DND-41 (cell line): ENCODE results near the gene DNASE2.

Experiments
- ATAC-seq: fragments of 200-7000 bp; cut with Tn5 transposase; 3 replicates; pipeline ENCODE4 v1.9.1; 2021; ENCODE audit warnings: low read depth; ENCODE audit not compliant: insufficient read depth
- DNase-seq: peaks from one replicate; pipeline ENCODE4 v3.0.0-alpha.2; 2020
- H2AFZ ChIP-seq: 2 replicates; pipeline ENCODE4 v1.6.0; 2012; ENCODE audit warnings: low read depth, low read length
- H3K27ac ChIP-seq: 2 replicates; pipeline ENCODE4 v1.5.1; 2012; ENCODE audit warnings: low read length, inconsistent platforms
- H3K27me3 ChIP-seq: fragments of 200-600 bp; sonication (generic); 2 replicates; pipeline ENCODE4 v1.6.0; 2012; ENCODE audit warnings: low read length, mild to moderate bottlenecking, inconsistent platforms; ENCODE audit not compliant: insufficient read depth, poor library complexity
- H3K36me3 ChIP-seq: 2 replicates; pipeline ENCODE4 v1.5.1; 2012; ENCODE audit warnings: low read length, inconsistent platforms; ENCODE audit not compliant: insufficient read depth
- H3K4me1 ChIP-seq: 2 replicates; pipeline ENCODE4 v1.5.1; 2012; ENCODE audit warnings: mild to moderate bottlenecking, low read length; ENCODE audit not compliant: insufficient read depth
- H3K4me2 ChIP-seq: 2 replicates; pipeline ENCODE4 v1.6.0; 2012; ENCODE audit warnings: mild to moderate bottlenecking, moderate library complexity, low read length, inconsistent platforms; ENCODE audit not compliant: insufficient read depth
- H3K4me3 ChIP-seq, 2 experiments: fragments of 200-600 bp in 1 of 2; shearing (Covaris generic) in 1 of 2; 2 replicates each; pipeline ENCODE4 v1.5.1; 2012 to 2016; ENCODE audit warnings: inconsistent platforms in 2 of 2, low read length in 2 of 2, mild to moderate bottlenecking in 2 of 2, low read depth in 1 of 2, moderate library complexity in 1 of 2
- H3K79me2 ChIP-seq: 2 replicates; pipeline ENCODE4 v1.6.0; 2012; ENCODE audit warnings: low read length, inconsistent platforms; ENCODE audit not compliant: insufficient read depth
- H3K9ac ChIP-seq: 2 replicates; pipeline ENCODE4 v1.6.0; 2012; ENCODE audit warnings: low read depth, mild to moderate bottlenecking, inconsistent platforms, low read length, moderate library complexity
- H3K9me3 ChIP-seq: 2 replicates; pipeline ENCODE4 v1.5.1; 2012; ENCODE audit warnings: low read length, moderate library complexity, mild to moderate bottlenecking, inconsistent platforms; ENCODE audit not compliant: insufficient read depth, severe bottlenecking
- H4K20me1 ChIP-seq: 2 replicates; pipeline ENCODE4 v1.6.0; 2012; ENCODE audit warnings: low read length; ENCODE audit not compliant: insufficient read depth
- CTCF ChIP-seq: IDR thresholded peaks from 2 replicates; pipeline ENCODE4 v1.5.1; 2012; ENCODE audit warnings: borderline replicate concordance, low read length, moderate library complexity, mild to moderate bottlenecking; ENCODE audit not compliant: poor library complexity, severe bottlenecking; ENCODE audit errors: extremely low read depth
- EZH2 ChIP-seq: IDR thresholded peaks from 3 replicates; pipeline ENCODE4 v1.6.1; 2012; ENCODE audit warnings: borderline replicate concordance, low read depth, mild to moderate bottlenecking, moderate library complexity, low read length, inconsistent platforms; ENCODE audit not compliant: severe bottlenecking

Gene DNASE2

GRCh38 chr19:12872941-12873890, 8.0 kb downstream of the DNASE2 start:
- TF ChIP-seq EZH2 (no peak), CTCF (no peak)
- H3K9ac ChIP-seq = no peak overlapping the region
- ATAC-seq (peak; percentile 55), DNase-seq (peak; percentile 71)
- peaks cover 45% of the 10 kb centered on the region for H3K36me3 ChIP-seq
- H3K27ac ChIP-seq = no peak overlapping the region
- no peaks in the 10 kb centered on the region for H3K79me2 ChIP-seq
- H3K4me2 ChIP-seq = no peak overlapping the region
- peaks cover 4% of the 10 kb centered on the region for H3K4me1 ChIP-seq
- no peaks in the 10 kb centered on the region for H3K9me3 ChIP-seq
- H4K20me1 ChIP-seq = no peaks in the 10 kb centered on the region
- no peaks in the 10 kb centered on the region for H3K27me3 ChIP-seq
- H2AFZ ChIP-seq = no peak overlapping the region
- H3K4me3 ChIP-seq = no peak overlapping the region

- H3K79me2 ChIP-seq = no peaks in the 10 kb centered on the region
- H3K27me3 ChIP-seq = no peaks in the 10 kb centered on the region
- no peaks in the 10 kb centered on the region for H4K20me1 ChIP-seq
- TF ChIP-seq EZH2 (no peak), CTCF (no peak)
- H3K9me3 ChIP-seq = no peaks in the 10 kb centered on the region
- H3K9ac ChIP-seq = no peak overlapping the region
- DNase-seq (no peak), ATAC-seq (no peak)
- no peak overlapping the region for H3K4me2 ChIP-seq
- H3K4me3 ChIP-seq = no peak overlapping the region
- peaks cover 39% of the 10 kb centered on the region for H3K36me3 ChIP-seq
- peaks cover 11% of the 10 kb centered on the region for H3K4me1 ChIP-seq
- H2AFZ ChIP-seq = no peak overlapping the region
- no peak overlapping the region for H3K27ac ChIP-seq
These were observed 9.0 kb downstream of the DNASE2 start for GRCh38 chr19:12872255-12872654.

GRCh38 chr19:12871681-12872080, 9.6 kb downstream of the DNASE2 start:
- peaks cover 36% of the 10 kb centered on the region for H3K36me3 ChIP-seq
- ATAC-seq = no peak

More at GRCh38 chr19:12871681-12872080, 9.6 kb downstream of the DNASE2 start:
- no peak overlapping the region for H2AFZ ChIP-seq
- no peak for TF ChIP-seq EZH2
- no peak for TF ChIP-seq CTCF
- H3K27me3 ChIP-seq = no peaks in the 10 kb centered on the region
- no peak overlapping the region for H3K4me3 ChIP-seq
- DNase-seq = no peak
- H3K27ac ChIP-seq = no peak overlapping the region
- H3K9me3 ChIP-seq = no peaks in the 10 kb centered on the region
- H3K79me2 ChIP-seq = no peaks in the 10 kb centered on the region
- no peak overlapping the region for H3K4me2 ChIP-seq
- H3K4me1 ChIP-seq = peaks cover 14% of the 10 kb centered on the region
- H3K9ac ChIP-seq = no peak overlapping the region
- H4K20me1 ChIP-seq = no peaks in the 10 kb centered on the region
